GM12875 (cell line): ENCODE data around the gene RAB20.

Experiments used
- H3K4me3 ChIP-seq: one replicate; pipeline ENCODE4 v1.5.1; 2011; ENCODE audit warnings: low read depth, low read length, control low read depth
- CTCF ChIP-seq: IDR thresholded peaks from 2 replicates; pipeline ENCODE4 v1.5.1; 2011; ENCODE audit warnings: low read depth, mild to moderate bottlenecking, control low read depth, inconsistent platforms, low read length, moderate library complexity, borderline replicate concordance; ENCODE audit not compliant: insufficient read depth

Gene RAB20

GRCh38 chr13:110518226-110518525 lies 43.3 kb downstream of the RAB20 start:
- H3K4me3 ChIP-seq: no peak overlapping the region
- no peak for TF ChIP-seq CTCF

GRCh38 chr13:110517505-110518225 lies 43.9 kb downstream of the RAB20 start:
- no peak for TF ChIP-seq CTCF
- no peak overlapping the region for H3K4me3 ChIP-seq

- no peak for TF ChIP-seq CTCF
- no peak overlapping the region for H3K4me3 ChIP-seq
Observed at GRCh38 chr13:110516500-110516899, 45.0 kb downstream of the RAB20 start.

- no peak for TF ChIP-seq CTCF
- H3K4me3 ChIP-seq: no peak overlapping the region
Observed at GRCh38 chr13:110512198-110512740, 49.3 kb downstream of the RAB20 start.

- TF ChIP-seq CTCF: no peak
- H3K4me3 ChIP-seq: no peak overlapping the region
Observed at GRCh38 chr13:110511509-110512181, 49.9 kb downstream of the RAB20 start.

GRCh38 chr13:110509971-110510786 lies 51.3 kb downstream of the RAB20 start:
- H3K4me3 ChIP-seq: no peak overlapping the region
- TF ChIP-seq CTCF: no peak

- no peak for TF ChIP-seq CTCF
- H3K4me3 ChIP-seq: no peak overlapping the region
Observed at GRCh38 chr13:110509478-110509926, 52.0 kb downstream of the RAB20 start.
